Bronchial epithelial cell (primary cell): ENCODE results near the gene BEND6. TPM values are rescaled to one million over a fixed set of nuclear protein-coding genes. Genes with fewer than 3 reads are reported as not detected.
A peak's percentile ranks its signal among the peaks of the same experiment; 100 is the strongest.

ENCODE experiments used
- DNase-seq: peaks from one replicate; pipeline ENCODE4 v3.0.0-alpha.2; 2010; ENCODE audit warnings: low read depth
- FAIRE-seq: peaks from 2 replicates; lab custom pipeline; 2011; peaks lifted over from hg19 to GRCh38; lab: Jason Lieb, UNC
- H3K27me3 ChIP-seq: 2 replicates; pipeline ENCODE4 v1.5.1; 2011; ENCODE audit warnings: low read length; ENCODE audit not compliant: control insufficient read depth, insufficient read depth
- H3K36me3 ChIP-seq: 2 replicates; pipeline ENCODE4 v1.5.1; 2011; ENCODE audit warnings: low read length; ENCODE audit not compliant: control insufficient read depth, insufficient read depth
- H3K4me3 ChIP-seq: 2 replicates; pipeline ENCODE4 v1.5.1; 2011; ENCODE audit warnings: mild to moderate bottlenecking, low read depth, low read length, control low read depth
- total RNA-seq: library from RNA; depleted of rRNA; stranded (reverse); fragments of >200 nt; gene quantifications from 2 replicates; pipeline ENCODE4 v1.2.1, GENCODE V29; 2014
- TF ChIP-seq, protein P1 (sequence below): IDR thresholded peaks from 2 replicates; pipeline ENCODE4 v1.5.1; 2011; ENCODE audit warnings: mild to moderate bottlenecking, moderate library complexity, low read length, control low read depth, inconsistent platforms; ENCODE audit not compliant: insufficient read depth, severe bottlenecking

The BEND6 gene
- total RNA-seq, 1 donor from 2014 or later, result 0.53 TPM

DNA sequence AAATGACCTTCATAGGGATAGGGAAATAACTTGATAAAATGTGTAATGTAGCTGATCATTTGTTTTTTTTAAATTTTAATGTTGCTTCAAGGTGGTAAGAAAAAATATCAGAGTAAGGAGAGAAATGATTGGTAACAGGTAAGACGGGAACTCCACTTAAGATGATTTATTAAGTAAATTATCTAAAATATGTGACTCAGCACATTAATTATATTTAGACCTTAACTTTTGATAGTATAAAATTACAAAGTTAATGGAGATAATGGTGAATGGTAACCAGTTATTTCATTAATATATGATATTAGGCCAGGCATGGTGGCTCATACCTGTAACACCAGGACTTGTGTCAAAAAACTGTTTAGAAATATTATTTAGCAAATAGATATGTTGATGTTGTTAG, 10.2 kb downstream of the BEND6 start:
- Histone ChIP-seq H3K36me3 (no peaks in the 10 kb centered on the region), H3K27me3 (no peaks in the 10 kb centered on the region), H3K4me3 (no peak overlapping the region)
- DNase-seq (no peak), FAIRE-seq (no peak)
- TF ChIP-seq, protein P1, sequence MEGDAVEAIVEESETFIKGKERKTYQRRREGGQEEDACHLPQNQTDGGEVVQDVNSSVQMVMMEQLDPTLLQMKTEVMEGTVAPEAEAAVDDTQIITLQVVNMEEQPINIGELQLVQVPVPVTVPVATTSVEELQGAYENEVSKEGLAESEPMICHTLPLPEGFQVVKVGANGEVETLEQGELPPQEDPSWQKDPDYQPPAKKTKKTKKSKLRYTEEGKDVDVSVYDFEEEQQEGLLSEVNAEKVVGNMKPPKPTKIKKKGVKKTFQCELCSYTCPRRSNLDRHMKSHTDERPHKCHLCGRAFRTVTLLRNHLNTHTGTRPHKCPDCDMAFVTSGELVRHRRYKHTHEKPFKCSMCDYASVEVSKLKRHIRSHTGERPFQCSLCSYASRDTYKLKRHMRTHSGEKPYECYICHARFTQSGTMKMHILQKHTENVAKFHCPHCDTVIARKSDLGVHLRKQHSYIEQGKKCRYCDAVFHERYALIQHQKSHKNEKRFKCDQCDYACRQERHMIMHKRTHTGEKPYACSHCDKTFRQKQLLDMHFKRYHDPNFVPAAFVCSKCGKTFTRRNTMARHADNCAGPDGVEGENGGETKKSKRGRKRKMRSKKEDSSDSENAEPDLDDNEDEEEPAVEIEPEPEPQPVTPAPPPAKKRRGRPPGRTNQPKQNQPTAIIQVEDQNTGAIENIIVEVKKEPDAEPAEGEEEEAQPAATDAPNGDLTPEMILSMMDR, result no peak

DNA sequence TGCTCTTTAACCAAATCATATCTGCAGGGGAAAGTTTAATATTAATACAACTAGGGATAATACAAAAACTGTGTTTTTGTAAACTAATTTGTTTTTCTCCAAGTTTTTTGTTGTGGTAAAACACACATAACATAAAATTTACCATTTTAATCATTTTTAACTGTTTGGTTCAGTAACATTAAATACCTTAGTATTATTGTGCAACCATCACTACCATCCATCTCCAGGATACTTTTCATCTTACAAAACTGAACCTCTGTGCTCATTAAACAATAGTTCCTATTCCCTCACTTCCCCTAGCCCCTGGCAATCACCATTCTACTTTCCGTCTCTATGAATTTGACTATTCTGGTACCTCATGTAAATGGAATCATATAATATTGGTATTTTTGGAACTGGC, 15.9 kb downstream of the BEND6 start:
- FAIRE-seq (no peak), DNase-seq (no peak)
- H3K36me3 ChIP-seq, result no peaks in the 10 kb centered on the region
- TF ChIP-seq, protein P1, result no peak
- no peaks in the 10 kb centered on the region for H3K27me3 ChIP-seq
- no peak overlapping the region for H3K4me3 ChIP-seq

DNA sequence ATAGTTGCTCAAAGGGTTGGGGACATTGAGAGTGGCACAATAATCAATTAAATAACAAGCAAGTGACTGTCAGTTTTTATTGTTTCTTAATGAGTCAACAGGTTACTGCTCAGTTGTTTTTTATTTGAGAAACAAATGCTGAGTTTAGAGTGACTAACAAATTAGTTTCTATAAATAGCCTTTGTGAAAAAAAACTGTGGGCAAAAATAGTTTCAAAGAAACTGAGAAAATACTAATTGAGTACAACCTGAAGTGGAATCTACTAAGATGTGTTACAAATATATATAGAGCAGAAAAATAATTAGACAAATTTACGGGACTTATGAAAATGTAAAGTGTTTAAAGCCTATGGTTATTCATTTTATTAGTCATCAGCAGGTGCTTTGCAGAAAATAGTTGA, 22.3 kb downstream of the BEND6 start:
- TF ChIP-seq, protein P1, result no peak
- FAIRE-seq (no peak), DNase-seq (no peak)
- Histone ChIP-seq H3K4me3 (no peak overlapping the region), H3K27me3 (no peaks in the 10 kb centered on the region), H3K36me3 (no peaks in the 10 kb centered on the region)

DNA sequence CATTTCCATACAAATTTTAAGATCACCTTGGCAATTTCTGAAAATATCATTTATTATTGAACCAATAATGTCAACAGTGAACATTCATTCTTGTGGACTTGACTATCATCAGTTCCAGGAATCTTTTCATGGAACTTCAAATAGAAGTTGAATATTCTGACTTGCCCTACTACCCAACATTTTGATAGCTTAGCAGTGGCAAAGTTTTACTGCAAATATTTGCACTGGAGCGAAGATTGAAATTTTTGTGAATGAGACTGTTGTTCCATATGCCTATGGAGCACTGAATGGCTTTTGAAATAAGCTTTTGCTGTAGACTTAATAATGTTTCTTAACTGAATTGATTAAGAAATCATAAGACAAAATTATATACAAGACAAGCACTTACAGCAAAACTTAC, 23.6 kb downstream of the BEND6 start:
- TF ChIP-seq, protein P1, result no peak
- H3K4me3 ChIP-seq, result no peak overlapping the region
- no peaks in the 10 kb centered on the region for H3K27me3 ChIP-seq
- FAIRE-seq, result no peak
- DNase-seq, result no peak
- no peaks in the 10 kb centered on the region for H3K36me3 ChIP-seq

DNA sequence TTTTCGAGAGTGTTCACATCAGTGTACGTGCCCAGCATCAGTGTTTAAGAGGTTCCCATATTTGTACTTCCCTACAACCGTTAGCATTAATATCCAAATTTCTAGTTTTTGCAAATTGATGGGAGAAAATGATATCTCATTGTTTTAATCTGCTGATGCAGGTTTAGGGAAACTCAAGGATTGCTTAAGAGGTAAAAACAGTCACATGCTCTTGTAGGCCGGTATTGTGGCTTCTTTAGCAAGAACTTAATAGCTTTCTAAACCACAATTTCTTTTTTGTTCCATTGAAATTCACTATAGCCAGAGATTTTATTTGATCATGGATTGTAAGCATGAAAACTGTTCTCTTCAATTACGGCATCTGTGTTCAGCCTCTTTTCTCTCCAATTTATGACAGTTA, 29.5 kb downstream of the BEND6 start:
- TF ChIP-seq, protein P1, result no peak
- no peak overlapping the region for H3K4me3 ChIP-seq
- FAIRE-seq (no peak), DNase-seq (no peak)
- H3K27me3 ChIP-seq, result peaks cover 2% of the 10 kb centered on the region
- H3K36me3 ChIP-seq, result no peaks in the 10 kb centered on the region

DNA sequence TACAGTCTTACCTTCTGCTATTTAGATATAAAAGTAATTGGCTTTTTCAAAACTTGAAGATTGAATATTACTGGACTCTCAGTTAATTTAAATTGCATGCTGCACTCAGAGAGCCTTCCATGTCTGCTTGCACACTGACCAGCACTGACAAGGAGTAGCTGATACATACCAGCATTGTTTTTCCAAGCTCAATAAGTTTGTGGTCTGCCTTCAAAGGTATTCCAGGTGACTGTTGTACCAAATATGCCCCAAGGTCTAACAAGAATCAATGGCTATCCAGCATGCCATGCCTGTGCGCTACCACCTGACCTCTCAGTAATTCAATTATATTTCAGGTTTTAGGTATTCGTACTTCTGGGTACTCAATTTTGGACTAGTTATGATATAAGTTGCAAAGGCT, 30.0 kb downstream of the BEND6 start:
- Histone ChIP-seq H3K4me3 (no peak overlapping the region), H3K27me3 (peaks cover 2% of the 10 kb centered on the region), H3K36me3 (no peaks in the 10 kb centered on the region)
- DNase-seq (no peak), FAIRE-seq (peak; percentile 28)
- TF ChIP-seq, protein P1, result no peak
